ENCODE measurements around the gene C5AR2. TPM values are rescaled to one million over a fixed set of nuclear protein-coding genes. Genes with fewer than 3 reads are reported as not detected.
"Not testable (repeated sequence)": the region's sequence is repeated elsewhere in the genome, so short reads cannot be mapped to it uniquely, and the experiment has no call there.

C5AR2 gene
- total RNA-seq, 1 donor from 2014 or later = not detected

- Mint-ChIP-seq H3K9me3 (no peaks in the 10 kb centered on the region), H3K4me3 (no peak overlapping the region), H3K36me3 (peaks cover 22% of the 10 kb centered on the region)
Observed at GRCh38 chr19:47356900-47357299, 24.9 kb downstream of the C5AR2 start.

DNA sequence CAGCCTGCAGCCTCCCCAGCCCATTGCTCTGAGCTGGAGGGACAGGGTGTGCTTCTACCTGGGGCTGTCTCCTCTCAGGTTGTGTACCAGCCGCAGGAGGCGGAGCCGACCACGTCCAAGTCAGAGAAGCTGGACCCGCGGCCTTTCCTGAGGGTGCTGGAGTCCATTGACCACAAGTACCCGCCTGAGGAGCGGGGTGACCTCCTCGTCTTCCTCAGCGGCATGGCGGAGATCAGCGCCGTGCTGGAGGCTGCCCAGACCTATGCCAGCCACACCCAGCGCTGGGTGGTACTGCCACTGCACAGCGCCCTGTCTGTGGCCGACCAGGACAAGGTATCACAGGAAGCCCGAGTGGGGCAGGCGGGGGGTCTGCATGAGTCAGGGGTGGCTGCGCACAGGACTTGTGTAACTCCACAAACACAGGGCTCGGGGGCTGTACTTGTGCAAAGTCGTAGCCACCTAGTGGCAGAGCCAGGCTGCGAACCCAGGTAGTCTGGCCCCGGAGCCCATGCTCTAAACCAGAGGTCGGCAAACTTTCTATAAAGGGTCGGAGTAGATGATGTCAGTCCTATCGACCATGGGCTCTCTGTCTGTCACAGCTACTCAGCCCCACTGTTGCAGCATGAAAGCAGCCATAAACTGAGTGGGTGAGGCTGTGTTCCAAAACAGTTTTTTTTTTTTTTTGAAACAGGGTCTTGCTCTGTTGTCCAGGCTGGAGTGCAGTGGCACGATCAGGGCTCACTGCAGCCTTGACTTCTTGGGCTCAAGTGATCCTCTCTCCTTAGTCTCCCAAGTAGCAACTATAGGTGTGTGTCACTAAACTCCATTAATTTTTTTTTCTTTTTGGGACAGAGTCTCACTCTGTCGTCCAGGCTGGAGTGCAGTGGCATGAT, 26.1 kb downstream of the C5AR2 start:
- no peaks in the 10 kb centered on the region for H3K9me3 Mint-ChIP-seq
- TF ChIP-seq, protein P1, sequence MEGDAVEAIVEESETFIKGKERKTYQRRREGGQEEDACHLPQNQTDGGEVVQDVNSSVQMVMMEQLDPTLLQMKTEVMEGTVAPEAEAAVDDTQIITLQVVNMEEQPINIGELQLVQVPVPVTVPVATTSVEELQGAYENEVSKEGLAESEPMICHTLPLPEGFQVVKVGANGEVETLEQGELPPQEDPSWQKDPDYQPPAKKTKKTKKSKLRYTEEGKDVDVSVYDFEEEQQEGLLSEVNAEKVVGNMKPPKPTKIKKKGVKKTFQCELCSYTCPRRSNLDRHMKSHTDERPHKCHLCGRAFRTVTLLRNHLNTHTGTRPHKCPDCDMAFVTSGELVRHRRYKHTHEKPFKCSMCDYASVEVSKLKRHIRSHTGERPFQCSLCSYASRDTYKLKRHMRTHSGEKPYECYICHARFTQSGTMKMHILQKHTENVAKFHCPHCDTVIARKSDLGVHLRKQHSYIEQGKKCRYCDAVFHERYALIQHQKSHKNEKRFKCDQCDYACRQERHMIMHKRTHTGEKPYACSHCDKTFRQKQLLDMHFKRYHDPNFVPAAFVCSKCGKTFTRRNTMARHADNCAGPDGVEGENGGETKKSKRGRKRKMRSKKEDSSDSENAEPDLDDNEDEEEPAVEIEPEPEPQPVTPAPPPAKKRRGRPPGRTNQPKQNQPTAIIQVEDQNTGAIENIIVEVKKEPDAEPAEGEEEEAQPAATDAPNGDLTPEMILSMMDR (conservative IDR thresholded peaks at IDR 0.05) = peak; percentile 43
- H3K27ac Mint-ChIP-seq = no peak overlapping the region
- DNase-seq (ENCODE audit: extremely low spot score, unreplicated experiment) = no peak
- H3K4me1 Mint-ChIP-seq (ENCODE audit: unreplicated experiment) = no peaks in the 10 kb centered on the region
- H3K27me3 Mint-ChIP-seq = no peaks in the 10 kb centered on the region
- no peak overlapping the region for H3K4me3 Mint-ChIP-seq
- H3K36me3 Mint-ChIP-seq = peaks cover 17% of the 10 kb centered on the region

More at GRCh38 chr19:47356900-47357299, 24.9 kb downstream of the C5AR2 start:
- TF ChIP-seq, protein P1 (conservative IDR thresholded peaks at IDR 0.05) = no peak
- H3K4me1 Mint-ChIP-seq (ENCODE audit: unreplicated experiment) = no peaks in the 10 kb centered on the region
- no peaks in the 10 kb centered on the region for H3K27me3 Mint-ChIP-seq
- no peak overlapping the region for H3K27ac Mint-ChIP-seq
- DNase-seq (ENCODE audit: extremely low spot score, unreplicated experiment) = no peak

DNA sequence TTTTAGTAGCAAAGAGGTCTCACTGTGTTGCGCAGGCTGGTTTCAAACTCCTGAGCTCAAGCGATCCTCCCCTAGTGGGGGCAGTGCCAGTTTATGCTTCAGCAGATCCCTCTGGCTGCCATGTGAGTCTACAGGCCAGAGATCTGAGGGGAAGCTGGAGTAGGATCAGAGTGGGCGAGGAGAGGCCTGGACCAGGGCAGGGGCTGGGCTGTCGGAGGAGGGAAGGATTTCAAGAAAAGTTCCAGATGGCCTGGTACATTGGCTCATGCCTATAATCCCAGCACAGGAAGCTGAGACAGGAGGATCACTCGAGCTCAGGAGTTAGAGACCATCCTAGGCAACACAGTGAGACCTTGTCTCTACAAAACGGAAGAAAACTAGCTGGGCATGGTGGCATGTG, 27.0 kb downstream of the C5AR2 start:
- H3K36me3 Mint-ChIP-seq = peaks cover 17% of the 10 kb centered on the region

DNA sequence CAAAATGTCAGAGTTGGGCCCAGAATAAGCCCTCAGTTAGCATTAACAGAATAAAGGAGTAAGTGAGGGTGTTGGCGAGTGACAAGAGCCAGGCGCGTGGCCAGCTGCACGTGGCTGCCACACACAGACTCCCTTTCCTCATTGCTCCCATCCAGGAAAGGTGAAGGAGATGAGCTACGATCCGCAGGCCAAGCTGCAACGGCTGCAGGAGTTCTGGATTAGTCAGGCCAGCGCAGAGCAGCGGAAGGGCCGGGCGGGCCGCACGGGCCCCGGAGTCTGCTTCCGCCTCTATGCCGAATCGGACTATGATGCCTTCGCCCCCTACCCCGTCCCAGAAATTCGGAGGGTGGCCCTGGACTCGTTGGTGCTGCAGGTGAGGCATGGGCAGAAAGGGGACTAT, 30.3 kb downstream of the C5AR2 start:
- no peak for DNase-seq (ENCODE audit: extremely low spot score, unreplicated experiment)
- Mint-ChIP-seq H3K27ac (no peak overlapping the region), H3K4me3 (no peak overlapping the region), H3K4me1 (ENCODE audit: unreplicated experiment) (no peaks in the 10 kb centered on the region), H3K27me3 (no peaks in the 10 kb centered on the region), H3K36me3 (peaks cover 12% of the 10 kb centered on the region), H3K9me3 (no peaks in the 10 kb centered on the region)
- TF ChIP-seq, protein P1 (conservative IDR thresholded peaks at IDR 0.05) = no peak

More for the DNA sequence above, 27.0 kb downstream of the C5AR2 start:
- no peaks in the 10 kb centered on the region for H3K27me3 Mint-ChIP-seq
- H3K4me3 Mint-ChIP-seq = no peak overlapping the region
- H3K27ac Mint-ChIP-seq = no peak overlapping the region
- no peaks in the 10 kb centered on the region for H3K9me3 Mint-ChIP-seq
- no peaks in the 10 kb centered on the region for H3K4me1 Mint-ChIP-seq (ENCODE audit: unreplicated experiment)
- TF ChIP-seq, protein P1 (conservative IDR thresholded peaks at IDR 0.05) = no peak
- no peak for DNase-seq (ENCODE audit: extremely low spot score, unreplicated experiment)

DNA sequence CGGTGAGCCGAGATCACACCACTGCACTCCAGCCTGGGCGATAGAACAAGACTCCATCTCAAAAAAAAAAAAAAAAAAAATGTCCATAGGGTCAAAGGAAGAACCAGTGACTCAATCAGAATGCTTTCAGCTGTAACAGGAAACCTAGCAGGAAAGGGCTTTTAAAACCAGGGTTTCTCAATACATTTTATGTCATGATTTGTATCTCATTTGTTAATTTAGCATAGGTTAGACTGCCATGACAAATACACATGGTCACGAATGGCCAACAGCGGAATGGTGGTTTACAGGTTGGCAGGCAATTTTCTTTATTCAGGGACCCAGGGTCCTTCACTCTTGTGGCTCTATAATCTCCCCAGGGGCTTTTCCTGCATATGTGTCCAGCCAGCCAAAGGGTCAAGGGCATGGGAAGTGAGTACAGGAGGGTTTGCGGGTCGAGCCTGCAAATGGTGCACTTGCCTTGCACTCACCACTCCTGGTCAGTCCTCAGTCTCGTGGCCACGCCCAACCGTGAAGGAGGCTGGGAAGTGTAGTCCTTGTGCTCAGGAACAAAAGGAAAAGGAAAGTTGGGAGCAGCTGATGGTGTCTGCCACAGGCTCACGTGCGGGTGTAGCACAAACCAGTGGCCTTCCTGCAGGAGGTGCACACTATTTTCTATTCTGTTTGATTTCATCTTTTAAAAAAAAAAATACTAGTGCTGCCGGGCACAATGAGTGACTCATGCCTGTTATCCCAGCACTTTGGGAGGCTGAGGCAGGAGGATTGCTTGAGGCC, 32.0 kb downstream of the C5AR2 start:
- no peak overlapping the region for H3K27ac Mint-ChIP-seq

DNA sequence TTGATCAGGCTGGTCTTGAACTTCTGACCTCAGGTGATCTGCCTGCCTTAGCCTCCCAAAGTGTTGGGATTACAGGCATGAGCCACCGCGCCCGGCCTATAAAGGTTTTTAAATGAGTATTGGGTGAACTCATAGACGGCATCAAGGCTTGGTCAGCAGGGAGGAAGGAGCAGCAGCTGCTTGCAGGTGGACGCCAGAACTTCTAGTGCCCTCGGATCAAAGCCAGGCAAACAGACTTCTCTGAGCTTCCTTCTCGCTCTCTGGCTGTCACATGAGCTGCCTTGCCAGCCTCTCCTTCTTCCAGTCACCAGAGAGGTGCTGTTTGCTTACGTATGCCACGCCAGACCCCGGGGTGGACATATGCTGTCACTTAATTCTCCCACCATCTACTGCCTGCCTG, 33.5 kb downstream of the C5AR2 start:
- H3K4me3 Mint-ChIP-seq; H3K9me3 Mint-ChIP-seq; H3K27me3 Mint-ChIP-seq; DNase-seq (ENCODE audit: extremely low spot score, unreplicated experiment); H3K4me1 Mint-ChIP-seq (ENCODE audit: unreplicated experiment); H3K27ac Mint-ChIP-seq: not testable (repeated sequence)
- peaks cover 15% of the 10 kb centered on the region for H3K36me3 Mint-ChIP-seq

More for the DNA sequence above, 32.0 kb downstream of the C5AR2 start:
- no peaks in the 10 kb centered on the region for H3K4me1 Mint-ChIP-seq (ENCODE audit: unreplicated experiment)
- peaks cover 11% of the 10 kb centered on the region for H3K36me3 Mint-ChIP-seq
- H3K9me3 Mint-ChIP-seq = no peaks in the 10 kb centered on the region
- no peaks in the 10 kb centered on the region for H3K27me3 Mint-ChIP-seq
- TF ChIP-seq, protein P1 (conservative IDR thresholded peaks at IDR 0.05) = no peak
- no peak overlapping the region for H3K4me3 Mint-ChIP-seq
- DNase-seq (ENCODE audit: extremely low spot score, unreplicated experiment) = no peak
